ACC112 (cell line): Measurements from ENCODE around the gene SEMA3G.

ENCODE experiments used
- H2AFZ ChIP-seq: fragments of 200-600 bp; sonication (generic); one replicate; pipeline ENCODE4 v1.6.0; 2017; ENCODE audit warnings: antibody characterized with exemption, low read length; ENCODE audit not compliant: unreplicated experiment
- H3K27ac ChIP-seq: fragments of 200-600 bp; sonication (generic); 2 replicates; pipeline ENCODE4 v1.5.1; 2014; ENCODE audit warnings: low read depth, mild to moderate bottlenecking, antibody characterized with exemption, low read length, moderate library complexity
- H3K27me3 ChIP-seq: fragments of 200-600 bp; sonication (generic); 2 replicates; pipeline ENCODE4 v1.6.1; 2014; ENCODE audit warnings: mild to moderate bottlenecking, antibody characterized with exemption, low read length, moderate library complexity, mixed read lengths; ENCODE audit not compliant: insufficient read depth
- H3K36me3 ChIP-seq: fragments of 200-600 bp; sonication (generic); 2 replicates; pipeline ENCODE4 v1.6.1; 2016; ENCODE audit warnings: mild to moderate bottlenecking, antibody characterized with exemption, low read length, moderate library complexity, mixed read lengths; ENCODE audit not compliant: insufficient read depth
- H3K4me1 ChIP-seq: fragments of 200-600 bp; sonication (generic); one replicate; pipeline ENCODE4 v1.6.1; 2016; ENCODE audit warnings: low read length, mixed read lengths; ENCODE audit not compliant: insufficient read depth, unreplicated experiment, control insufficient read depth
- H3K4me3 ChIP-seq: fragments of 200-600 bp; sonication (generic); 2 replicates; pipeline ENCODE4 v1.5.1; 2014; ENCODE audit warnings: mild to moderate bottlenecking, low read depth, low read length
- H3K79me2 ChIP-seq: fragments of 200-600 bp; sonication (generic); one replicate; pipeline ENCODE4 v1.6.0; 2016; ENCODE audit warnings: low read length; ENCODE audit not compliant: control insufficient read depth, unreplicated experiment, insufficient read depth

The SEMA3G gene

GRCh38 chr3:52458770-52459545 is 14.1 kb upstream of the SEMA3G start:
- Histone ChIP-seq H3K27me3 (no peaks in the 10 kb centered on the region), H3K36me3 (peaks cover 27% of the 10 kb centered on the region), H3K27ac (no peak overlapping the region), H3K79me2 (peaks cover 36% of the 10 kb centered on the region), H3K4me3 (no peak overlapping the region), H2AFZ (no peak overlapping the region), H3K4me1 (peaks cover 9% of the 10 kb centered on the region)

DNA sequence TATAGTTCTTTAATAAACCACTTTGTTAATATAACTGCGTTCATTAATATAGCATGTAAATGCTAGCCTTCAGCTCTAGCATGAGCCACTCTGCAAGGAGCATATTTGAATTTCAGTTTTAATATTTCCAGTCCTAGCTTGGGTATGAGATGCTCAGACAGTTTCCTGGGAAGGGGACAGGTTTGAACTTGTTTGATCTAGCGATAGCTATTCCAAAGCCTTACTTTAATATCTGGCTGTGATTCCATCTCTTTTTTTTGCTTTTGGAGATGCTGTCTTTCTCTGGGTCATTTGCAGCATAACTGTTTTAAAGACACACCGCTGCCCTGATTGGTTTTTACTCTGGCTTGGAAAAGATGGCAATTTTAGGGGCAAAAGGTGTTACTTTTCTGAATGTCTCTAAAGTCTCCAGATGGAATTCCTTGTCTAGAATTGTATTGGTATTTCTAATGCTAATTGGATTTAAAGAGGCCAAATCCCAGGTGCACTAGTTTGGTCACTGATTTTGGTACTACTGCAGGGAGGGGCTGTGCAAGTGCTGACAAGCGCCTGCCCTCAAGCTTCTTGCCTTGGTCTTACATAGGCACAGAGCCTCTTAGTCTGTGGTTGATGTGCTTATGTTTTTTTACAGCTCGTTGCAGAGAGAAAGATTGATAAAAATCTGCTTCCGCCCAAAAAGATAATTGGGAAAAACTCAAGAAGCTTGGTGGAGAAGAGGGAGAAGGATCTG is 13.3 kb upstream of the SEMA3G start:
- peaks cover 27% of the 10 kb centered on the region for H3K36me3 ChIP-seq
- peaks cover 9% of the 10 kb centered on the region for H3K4me1 ChIP-seq
- no peak overlapping the region; the same call in 1 of the 2 replicates for H3K4me3 ChIP-seq
- no peak overlapping the region for H2AFZ ChIP-seq
- H3K79me2 ChIP-seq = peaks cover 34% of the 10 kb centered on the region
- no peak overlapping the region for H3K27ac ChIP-seq
- no peaks in the 10 kb centered on the region for H3K27me3 ChIP-seq

- Histone ChIP-seq H3K79me2 (peaks cover 29% of the 10 kb centered on the region), H3K4me1 (peaks cover 9% of the 10 kb centered on the region), H3K27me3 (no peaks in the 10 kb centered on the region), H3K36me3 (peaks cover 22% of the 10 kb centered on the region), H3K27ac (no peak overlapping the region), H2AFZ (no peak overlapping the region), H3K4me3 (peak overlapping the region; percentile 97)
These were observed 11.9 kb upstream of the SEMA3G start for GRCh38 chr3:52456800-52457183.

GRCh38 chr3:52456169-52456799 is 11.4 kb upstream of the SEMA3G start:
- H2AFZ ChIP-seq = peak overlapping the region; percentile 64
- H3K36me3 ChIP-seq = peaks cover 21% of the 10 kb centered on the region
- H3K27ac ChIP-seq = peak overlapping the region; percentile 12; the same call in 1 of the 2 replicates

GRCh38 chr3:52455283-52456168 is 10.6 kb upstream of the SEMA3G start, which contains the start of gene NISCH:
Gene NISCH, plus strand, starts transcription at chr3:52455604. Its CDS starts 38 bp downstream, at chr3:52455642.
- H3K79me2 ChIP-seq = peaks cover 25% of the 10 kb centered on the region

More at GRCh38 chr3:52456169-52456799, 11.4 kb upstream of the SEMA3G start:
- H3K4me3 ChIP-seq = peak overlapping the region; percentile 97
- peaks cover 9% of the 10 kb centered on the region for H3K4me1 ChIP-seq
- no peaks in the 10 kb centered on the region for H3K27me3 ChIP-seq
- H3K79me2 ChIP-seq = peaks cover 29% of the 10 kb centered on the region

GRCh38 chr3:52454938-52455282 is 10.0 kb upstream of the SEMA3G start:
- Histone ChIP-seq H3K4me1 (peaks cover 9% of the 10 kb centered on the region), H3K4me3 (peak overlapping the region; percentile 97), H2AFZ (peak overlapping the region; percentile 63), H3K27me3 (no peaks in the 10 kb centered on the region), H3K79me2 (peaks cover 25% of the 10 kb centered on the region), H3K36me3 (peaks cover 10% of the 10 kb centered on the region), H3K27ac (peak overlapping the region; percentile 5; the same call in 1 of the 2 replicates)

More at GRCh38 chr3:52455283-52456168, 10.6 kb upstream of the SEMA3G start, which contains the start of gene NISCH:
- H3K4me1 ChIP-seq = peaks cover 9% of the 10 kb centered on the region
- H3K4me3 ChIP-seq = peak within 1 kb of the TSS; percentile 97
- H3K27ac ChIP-seq = peak within 1 kb of the TSS; percentile 12; the same call in 1 of the 2 replicates
- H2AFZ ChIP-seq = peak within 1 kb of the TSS; percentile 64
- peaks cover 14% of the 10 kb centered on the region for H3K36me3 ChIP-seq
- no peaks in the 10 kb centered on the region for H3K27me3 ChIP-seq

- Histone ChIP-seq H3K27me3 (no peaks in the 10 kb centered on the region), H3K4me1 (peaks cover 9% of the 10 kb centered on the region), H3K27ac (no peak overlapping the region), H3K36me3 (peaks cover 10% of the 10 kb centered on the region), H3K79me2 (peaks cover 25% of the 10 kb centered on the region), H3K4me3 (peak overlapping the region; percentile 97; the same call in 1 of the 2 replicates), H2AFZ (no peak overlapping the region)
These were observed 9.5 kb upstream of the SEMA3G start for GRCh38 chr3:52454250-52454937.

DNA sequence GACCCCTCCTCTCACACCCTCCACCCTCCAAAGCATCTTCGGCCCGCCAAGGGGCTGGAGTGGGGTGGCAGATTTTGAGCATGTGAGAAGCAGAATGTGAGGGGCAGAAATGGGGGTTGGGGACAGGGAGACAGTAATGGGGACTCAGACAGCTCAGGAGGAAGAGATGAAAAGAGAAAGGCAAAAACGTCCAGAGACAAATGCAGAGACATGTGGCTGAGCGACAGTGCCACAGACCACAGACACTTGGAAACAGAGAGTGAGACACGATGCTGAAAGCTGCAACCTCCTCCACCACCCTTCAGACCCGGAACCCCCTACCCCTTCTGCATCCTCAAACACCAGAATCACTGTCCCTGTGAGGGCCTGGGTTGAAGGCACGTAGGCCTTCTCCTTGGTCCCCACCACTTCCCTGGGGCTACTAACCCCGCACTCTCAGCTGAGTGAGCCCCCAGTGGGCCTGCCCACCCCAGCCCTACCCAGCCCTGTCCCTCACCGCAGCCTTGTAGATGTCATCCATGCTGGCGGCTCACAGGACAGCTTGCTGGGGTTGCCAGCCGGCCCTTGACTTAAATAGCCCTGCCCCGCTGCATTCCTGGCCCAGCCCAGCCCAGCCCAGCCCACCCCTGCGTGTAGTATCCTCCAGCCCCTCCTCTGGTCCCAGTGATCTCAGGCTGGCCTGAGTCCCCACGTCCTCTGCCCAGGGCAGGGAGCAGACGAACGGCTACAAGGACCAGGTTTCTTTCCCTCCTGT is 8.8 kb upstream of the SEMA3G start, which contains the start of gene TNNC1:
Gene TNNC1 (minus strand): TSS at position 546 of the 754 bp plus-strand sequence. CDS start 26 bp downstream, at position 520.
- Histone ChIP-seq H3K36me3 (peaks cover 4% of the 10 kb centered on the region; the same call in 1 of the 2 replicates), H3K79me2 (peaks cover 25% of the 10 kb centered on the region), H3K4me3 (peak within 1 kb of the TSS; percentile 97), H3K27me3 (no peaks in the 10 kb centered on the region), H3K4me1 (peaks cover 9% of the 10 kb centered on the region), H3K27ac (no peak within 1 kb of the TSS), H2AFZ (no peak within 1 kb of the TSS)
